HS-27A (cell line): ENCODE results near the gene ZNF3.

Experiments used
- DNase-seq: peaks from one replicate; pipeline ENCODE4 v3.0.0-alpha.2; 2012; ENCODE audit warnings: low read depth, missing footprints

Gene ZNF3

GRCh38 chr7:100109521-100110163 is 28.1 kb upstream of the ZNF3 start:
- DNase-seq = no peak

- DNase-seq = no peak
These were observed 26.4 kb upstream of the ZNF3 start for GRCh38 chr7:100107890-100108289.

- DNase-seq = no peak
These were observed 25.7 kb upstream of the ZNF3 start for GRCh38 chr7:100107125-100107737.

- DNase-seq = no peak
These were observed 25.1 kb upstream of the ZNF3 start for GRCh38 chr7:100106633-100107032.

GRCh38 chr7:100105534-100105933 is 24.0 kb upstream of the ZNF3 start:
- no peak for DNase-seq

GRCh38 chr7:100102950-100103840 is 21.7 kb upstream of the ZNF3 start:
- peak; percentile 87 for DNase-seq

GRCh38 chr7:100101016-100101862 is 19.7 kb upstream of the ZNF3 start, which contains the start of the genes AP4M1 and MCM7:
AP4M1 (plus strand) TSS chr7:100101643; CDS start chr7:100101715, 72 bp downstream.
MCM7 (minus strand) TSS chr7:100101397; CDS start chr7:100101294, 103 bp downstream.
- DNase-seq = peak; percentile 77

GRCh38 chr7:100100420-100101015 is 19.0 kb upstream of the ZNF3 start:
- no peak for DNase-seq

GRCh38 chr7:100099452-100099851 is 17.9 kb upstream of the ZNF3 start:
- no peak for DNase-seq

- no peak for DNase-seq
These were observed 17.4 kb upstream of the ZNF3 start for GRCh38 chr7:100098913-100099312.

- no peak for DNase-seq
These were observed 14.2 kb upstream of the ZNF3 start for GRCh38 chr7:100095704-100096103.

GRCh38 chr7:100095289-100095688 is 13.8 kb upstream of the ZNF3 start:
- no peak for DNase-seq

- DNase-seq = no peak
These were observed 12.5 kb upstream of the ZNF3 start for GRCh38 chr7:100093925-100094486.

- DNase-seq = no peak
These were observed 12.0 kb upstream of the ZNF3 start for GRCh38 chr7:100093498-100093897.

- no peak for DNase-seq
These were observed 11.5 kb upstream of the ZNF3 start for GRCh38 chr7:100093054-100093453.

- no peak for DNase-seq
These were observed 10.1 kb upstream of the ZNF3 start for GRCh38 chr7:100091411-100092181.

GRCh38 chr7:100090527-100091410 is 9.2 kb upstream of the ZNF3 start:
- DNase-seq = no peak

GRCh38 chr7:100089458-100090196 is 8.1 kb upstream of the ZNF3 start:
- no peak for DNase-seq
